Mononuclear cell (primary cell): ENCODE data around the gene C4orf50. TPM values are rescaled to one million over a fixed set of nuclear protein-coding genes. Genes with fewer than 3 reads are reported as not detected.

Experiments
- H3K27me3 ChIP-seq: 2 replicates; pipeline ENCODE4 v1.6.0; 2011; ENCODE audit warnings: low read length, control low read depth; ENCODE audit not compliant: insufficient read depth
- H3K4me1 ChIP-seq: 2 replicates; pipeline ENCODE4 v1.5.1; 2011; ENCODE audit warnings: mild to moderate bottlenecking, low read length, control low read depth; ENCODE audit not compliant: insufficient read depth
- H3K4me3 ChIP-seq: 2 replicates; pipeline ENCODE4 v1.5.1; 2011; ENCODE audit warnings: mild to moderate bottlenecking, low read length, moderate library complexity
- H3K9me3 ChIP-seq: 2 replicates; pipeline ENCODE4 v1.5.1; 2011; ENCODE audit warnings: low read depth, mild to moderate bottlenecking, control low read depth, low read length
- total RNA-seq: library from RNA; depleted of rRNA; stranded (reverse); fragments of >200 nt; gene quantifications from one replicate; pipeline ENCODE4 v1.2.3, GENCODE V29; 2012

The C4orf50 gene
- total RNA-seq, 1 donor, result 0.21 TPM

GRCh38 chr4:5927747-5928146 is 90.5 kb downstream of the C4orf50 start:
- Histone ChIP-seq H3K4me1 (no peaks in the 10 kb centered on the region), H3K27me3 (no peaks in the 10 kb centered on the region), H3K9me3 (no peaks in the 10 kb centered on the region), H3K4me3 (no peak overlapping the region)

GRCh38 chr4:5927116-5927515 is 91.1 kb downstream of the C4orf50 start:
- no peaks in the 10 kb centered on the region for H3K4me1 ChIP-seq
- H3K4me3 ChIP-seq, result no peak overlapping the region
- no peaks in the 10 kb centered on the region for H3K27me3 ChIP-seq
- no peaks in the 10 kb centered on the region for H3K9me3 ChIP-seq

- no peak overlapping the region for H3K4me3 ChIP-seq
- no peaks in the 10 kb centered on the region for H3K27me3 ChIP-seq
- H3K4me1 ChIP-seq, result no peaks in the 10 kb centered on the region
- no peaks in the 10 kb centered on the region for H3K9me3 ChIP-seq
Measured at GRCh38 chr4:5926598-5926997, 91.6 kb downstream of the C4orf50 start.

- Histone ChIP-seq H3K9me3 (no peaks in the 10 kb centered on the region), H3K27me3 (no peaks in the 10 kb centered on the region), H3K4me1 (no peaks in the 10 kb centered on the region), H3K4me3 (no peak overlapping the region)
Measured at GRCh38 chr4:5925419-5926200, 92.6 kb downstream of the C4orf50 start.

- Histone ChIP-seq H3K4me1 (no peaks in the 10 kb centered on the region), H3K9me3 (no peaks in the 10 kb centered on the region), H3K27me3 (no peaks in the 10 kb centered on the region), H3K4me3 (no peak overlapping the region)
Measured at GRCh38 chr4:5924461-5925125, 93.6 kb downstream of the C4orf50 start.

- H3K4me3 ChIP-seq, result no peak overlapping the region
- H3K9me3 ChIP-seq, result no peaks in the 10 kb centered on the region
- no peaks in the 10 kb centered on the region for H3K4me1 ChIP-seq
- no peaks in the 10 kb centered on the region for H3K27me3 ChIP-seq
Measured at GRCh38 chr4:5923376-5923775, 94.9 kb downstream of the C4orf50 start.

GRCh38 chr4:5922556-5922955 is 95.7 kb downstream of the C4orf50 start:
- H3K4me3 ChIP-seq, result no peak overlapping the region
- H3K27me3 ChIP-seq, result no peaks in the 10 kb centered on the region
- H3K9me3 ChIP-seq, result no peaks in the 10 kb centered on the region
- no peaks in the 10 kb centered on the region for H3K4me1 ChIP-seq

- no peak overlapping the region for H3K4me3 ChIP-seq
- H3K4me1 ChIP-seq, result no peaks in the 10 kb centered on the region
- H3K27me3 ChIP-seq, result no peaks in the 10 kb centered on the region
- H3K9me3 ChIP-seq, result no peaks in the 10 kb centered on the region
Measured at GRCh38 chr4:5921981-5922380, 96.2 kb downstream of the C4orf50 start.

GRCh38 chr4:5921101-5921980 is 96.9 kb downstream of the C4orf50 start:
- Histone ChIP-seq H3K27me3 (no peaks in the 10 kb centered on the region), H3K9me3 (no peaks in the 10 kb centered on the region), H3K4me1 (no peaks in the 10 kb centered on the region), H3K4me3 (no peak overlapping the region)

GRCh38 chr4:5919571-5919970 is 98.7 kb downstream of the C4orf50 start:
- H3K4me1 ChIP-seq, result no peaks in the 10 kb centered on the region
- H3K27me3 ChIP-seq, result no peaks in the 10 kb centered on the region
- no peak overlapping the region for H3K4me3 ChIP-seq
- no peaks in the 10 kb centered on the region for H3K9me3 ChIP-seq

GRCh38 chr4:5919044-5919443 is 99.2 kb downstream of the C4orf50 start:
- no peaks in the 10 kb centered on the region for H3K27me3 ChIP-seq
- no peaks in the 10 kb centered on the region for H3K4me1 ChIP-seq
- no peaks in the 10 kb centered on the region for H3K9me3 ChIP-seq
- H3K4me3 ChIP-seq, result no peak overlapping the region

- Histone ChIP-seq H3K4me1 (no peaks in the 10 kb centered on the region), H3K27me3 (no peaks in the 10 kb centered on the region), H3K9me3 (no peaks in the 10 kb centered on the region), H3K4me3 (no peak overlapping the region)
Measured at GRCh38 chr4:5918331-5918985, 99.8 kb downstream of the C4orf50 start.

- Histone ChIP-seq H3K4me3 (no peak overlapping the region), H3K9me3 (no peaks in the 10 kb centered on the region), H3K27me3 (no peaks in the 10 kb centered on the region), H3K4me1 (no peaks in the 10 kb centered on the region)
Measured at GRCh38 chr4:5917672-5918071, 100.6 kb downstream of the C4orf50 start.

GRCh38 chr4:5916229-5916628 is 102.0 kb downstream of the C4orf50 start:
- Histone ChIP-seq H3K4me1 (no peaks in the 10 kb centered on the region), H3K27me3 (no peaks in the 10 kb centered on the region), H3K9me3 (no peaks in the 10 kb centered on the region), H3K4me3 (no peak overlapping the region)

- Histone ChIP-seq H3K9me3 (no peaks in the 10 kb centered on the region), H3K4me3 (no peak overlapping the region), H3K27me3 (no peaks in the 10 kb centered on the region), H3K4me1 (no peaks in the 10 kb centered on the region)
Measured at GRCh38 chr4:5913454-5913853, 104.8 kb downstream of the C4orf50 start.
